DOHH2 (cell line): ENCODE measurements around the gene FAM50A.

Experiments
- H3F3A ChIP-seq: fragments of 200-600 bp; sonication (generic), shearing (Covaris generic); 2 replicates; pipeline ENCODE4 v1.6.0; 2016; ENCODE audit warnings: antibody characterized with exemption, mild to moderate bottlenecking; ENCODE audit not compliant: control insufficient read depth, insufficient read depth
- H3K27ac ChIP-seq: fragments of 200-600 bp; sonication (generic); 2 replicates; pipeline ENCODE4 v1.5.1; 2014; ENCODE audit warnings: low read depth, mild to moderate bottlenecking, low read length, moderate library complexity
- H3K27me3 ChIP-seq: fragments of 200-600 bp; sonication (generic); 2 replicates; pipeline ENCODE4 v1.6.1; 2014; ENCODE audit warnings: mild to moderate bottlenecking, low read length, mixed read lengths; ENCODE audit not compliant: control insufficient read depth
- H3K36me3 ChIP-seq: fragments of 200-600 bp; sonication (generic); 2 replicates; pipeline ENCODE4 v1.6.1; 2014; ENCODE audit warnings: mild to moderate bottlenecking, low read length, moderate library complexity, mixed read lengths; ENCODE audit not compliant: control insufficient read depth
- H3K4me1 ChIP-seq: fragments of 200-600 bp; sonication (generic); 2 replicates; pipeline ENCODE4 v1.6.1; 2014; ENCODE audit warnings: mild to moderate bottlenecking, low read length, mixed read lengths; ENCODE audit not compliant: control insufficient read depth
- H3K4me2 ChIP-seq: fragments of 200-600 bp; sonication (generic); 2 replicates; pipeline ENCODE4 v1.6.0; 2014; ENCODE audit warnings: mild to moderate bottlenecking, low read length, moderate library complexity
- H3K4me3 ChIP-seq: fragments of 200-600 bp; sonication (generic); 2 replicates; pipeline ENCODE4 v1.5.1; 2014; ENCODE audit warnings: mild to moderate bottlenecking, low read length, mixed read lengths
- H3K79me2 ChIP-seq: fragments of 200-600 bp; sonication (generic); 2 replicates; pipeline ENCODE4 v1.6.1; 2014; ENCODE audit warnings: mild to moderate bottlenecking, low read length, mixed read lengths; ENCODE audit not compliant: control insufficient read depth
- H3K9me2 ChIP-seq: fragments of 200-600 bp; sonication (generic); replicated peaks from 2 replicates; pipeline ENCODE4 v1.6.1; 2014; ENCODE audit warnings: mild to moderate bottlenecking, low read length, mixed read lengths; ENCODE audit not compliant: control insufficient read depth
- H3K9me3 ChIP-seq: fragments of 200-600 bp; sonication (generic); 2 replicates; pipeline ENCODE4 v1.6.1; 2014; ENCODE audit warnings: antibody characterized with exemption, low read length, mixed read lengths; ENCODE audit not compliant: control insufficient read depth, insufficient read depth
- H4K20me1 ChIP-seq: fragments of 200-600 bp; sonication (generic); 2 replicates; pipeline ENCODE4 v1.6.0; 2014; ENCODE audit warnings: low read depth, mild to moderate bottlenecking, antibody characterized with exemption, low read length, moderate library complexity; ENCODE audit not compliant: control insufficient read depth, insufficient read depth
- CTCF ChIP-seq: fragments of 200-600 bp; sonication (generic); IDR thresholded peaks from one replicate; pipeline ENCODE4 v1.5.1; 2014; ENCODE audit warnings: antibody characterized with exemption, mild to moderate bottlenecking, low read depth, low read length; ENCODE audit not compliant: poor library complexity, severe bottlenecking
- EZH2phosphoT487 ChIP-seq: fragments of 200-600 bp; sonication (generic); IDR thresholded peaks from 2 replicates; pipeline ENCODE4 v1.6.1; 2017; ENCODE audit warnings: borderline replicate concordance, mild to moderate bottlenecking, antibody characterized with exemption, low read length, moderate library complexity, mixed read lengths

FAM50A gene

GRCh38 chrX:154470434-154470833 lies 26.5 kb downstream of the FAM50A start:
- Histone ChIP-seq H3K4me1 (no peaks in the 10 kb centered on the region), H3K4me2 (no peak overlapping the region), H4K20me1 (no peaks in the 10 kb centered on the region), H3K79me2 (no peaks in the 10 kb centered on the region), H3F3A (no peaks in the 10 kb centered on the region), H3K27me3 (no peaks in the 10 kb centered on the region), H3K36me3 (no peaks in the 10 kb centered on the region; the same call in 1 of the 2 replicates), H3K9me2 (no peaks in the 10 kb centered on the region), H3K27ac (no peak overlapping the region), H3K9me3 (no peaks in the 10 kb centered on the region), H3K4me3 (no peak overlapping the region)
- TF ChIP-seq CTCF (no peak), EZH2phosphoT487 (no peak)

GRCh38 chrX:154470914-154471568 lies 27.1 kb downstream of the FAM50A start:
- Histone ChIP-seq H4K20me1 (no peaks in the 10 kb centered on the region), H3K9me3 (no peaks in the 10 kb centered on the region), H3K27me3 (no peaks in the 10 kb centered on the region), H3K4me1 (no peaks in the 10 kb centered on the region), H3K36me3 (no peaks in the 10 kb centered on the region; the same call in 1 of the 2 replicates), H3K4me3 (no peak overlapping the region), H3K9me2 (no peaks in the 10 kb centered on the region), H3K79me2 (no peaks in the 10 kb centered on the region), H3K27ac (no peak overlapping the region), H3F3A (no peaks in the 10 kb centered on the region), H3K4me2 (no peak overlapping the region)
- TF ChIP-seq CTCF = no peak
- no peak for TF ChIP-seq EZH2phosphoT487

GRCh38 chrX:154471839-154472684 lies 28.1 kb downstream of the FAM50A start:
- no peaks in the 10 kb centered on the region; the same call in 1 of the 2 replicates for H3K36me3 ChIP-seq
- H3K9me2 ChIP-seq = no peaks in the 10 kb centered on the region
- no peaks in the 10 kb centered on the region for H4K20me1 ChIP-seq
- H3K27ac ChIP-seq = no peak overlapping the region
- H3K79me2 ChIP-seq = no peaks in the 10 kb centered on the region
- H3K27me3 ChIP-seq = no peaks in the 10 kb centered on the region
- no peak overlapping the region for H3K4me2 ChIP-seq
- no peaks in the 10 kb centered on the region; the same call in 1 of the 2 replicates for H3K4me1 ChIP-seq
- H3K9me3 ChIP-seq = no peaks in the 10 kb centered on the region
- no peaks in the 10 kb centered on the region for H3F3A ChIP-seq
- TF ChIP-seq EZH2phosphoT487 (no peak), CTCF (no peak)
- H3K4me3 ChIP-seq = no peak overlapping the region
